NT2/D1 (cell line): ENCODE results near the gene PAPOLA.

Experiments
- SUZ12 ChIP-seq: IDR thresholded peaks from 2 replicates; pipeline ENCODE4 v1.6.1; 2011; ENCODE audit not compliant: insufficient read length, insufficient read depth; ENCODE audit errors: extremely low read depth
- YY1 ChIP-seq: IDR thresholded peaks from 2 replicates; pipeline ENCODE4 v1.6.1; 2011; ENCODE audit not compliant: insufficient read length, insufficient read depth
- ZNF274 ChIP-seq: IDR thresholded peaks from 2 replicates; pipeline ENCODE4 v1.6.1; 2011; ENCODE audit warnings: mild to moderate bottlenecking, low read depth, low read length

DNA sequence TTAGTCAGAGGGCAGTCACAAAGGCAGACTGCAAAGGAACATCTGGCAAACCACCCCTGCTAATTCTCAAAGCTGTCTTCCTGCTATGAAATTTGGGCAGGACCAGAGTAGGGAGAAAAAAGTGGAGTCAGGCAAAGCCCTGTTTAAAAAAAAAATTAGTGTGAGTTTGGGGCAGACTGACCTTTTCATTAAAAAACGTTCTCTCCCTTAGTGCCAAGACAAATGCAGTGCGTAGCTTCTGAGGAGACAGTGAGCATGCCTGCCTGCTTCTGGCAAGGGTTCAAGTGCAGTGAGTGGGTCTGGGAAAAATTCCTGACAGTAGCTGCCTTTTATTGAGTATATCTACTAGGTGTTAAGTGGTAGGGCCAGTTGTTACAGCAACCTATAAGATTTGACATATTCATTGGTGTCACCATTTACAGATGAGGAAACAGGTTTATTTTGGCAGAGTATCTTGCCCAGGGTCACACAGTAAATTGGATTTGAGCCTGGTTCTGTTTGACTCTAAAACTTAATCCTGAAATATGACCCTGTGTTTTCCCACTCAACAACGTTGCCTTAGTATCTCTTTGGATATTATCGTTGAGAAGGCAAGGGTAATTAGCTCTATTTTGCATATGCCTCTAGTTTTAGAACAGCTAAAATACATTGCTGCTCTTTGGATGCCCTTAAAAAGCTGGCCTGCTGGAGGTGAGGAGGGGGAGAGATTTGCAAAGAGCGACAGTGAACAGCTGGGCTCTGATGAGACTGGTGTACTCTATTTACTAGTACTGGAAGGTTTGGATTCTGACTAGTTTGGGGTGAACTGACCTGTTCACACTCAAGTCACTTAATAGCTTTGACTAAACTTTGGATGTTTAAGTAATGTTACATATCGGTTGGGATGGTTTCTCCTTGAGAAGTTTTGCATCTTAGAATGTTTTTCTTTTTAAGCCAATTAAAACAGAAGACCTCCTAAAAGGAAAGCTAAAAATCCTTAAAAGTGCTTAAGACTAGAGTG, 72.8 kb downstream of the PAPOLA start:
- TF ChIP-seq SUZ12 (no peak), ZNF274 (no peak), YY1 (no peak)
